GM12874 (cell line): ENCODE results near the gene MID1.

Source experiments
- TF ChIP-seq, protein P1 (sequence below): IDR thresholded peaks from 2 replicates; pipeline ENCODE4 v1.5.1; 2011; ENCODE audit warnings: low read depth, mild to moderate bottlenecking, control low read depth, low read length, moderate library complexity; ENCODE audit not compliant: insufficient read depth

Gene MID1

DNA sequence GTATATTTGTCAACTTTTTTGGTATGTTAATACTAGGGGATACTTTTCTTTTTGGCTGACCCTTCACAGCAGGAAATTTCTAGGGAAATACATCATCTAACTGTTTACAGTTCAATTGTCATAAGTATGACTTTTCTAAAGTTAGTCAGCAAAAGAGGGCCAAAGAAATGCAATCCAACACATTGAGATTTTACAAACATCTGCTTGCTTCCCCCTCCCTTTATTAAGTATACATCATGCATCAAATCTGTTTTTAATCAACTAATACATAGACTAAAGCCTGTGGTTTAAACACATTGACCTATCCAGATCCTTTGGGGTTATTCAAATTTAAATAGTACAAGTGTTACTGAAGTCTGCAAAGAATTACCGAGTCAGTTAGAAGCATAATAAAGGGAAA is 93.9 kb downstream of the MID1 start:
- TF ChIP-seq, protein P1, sequence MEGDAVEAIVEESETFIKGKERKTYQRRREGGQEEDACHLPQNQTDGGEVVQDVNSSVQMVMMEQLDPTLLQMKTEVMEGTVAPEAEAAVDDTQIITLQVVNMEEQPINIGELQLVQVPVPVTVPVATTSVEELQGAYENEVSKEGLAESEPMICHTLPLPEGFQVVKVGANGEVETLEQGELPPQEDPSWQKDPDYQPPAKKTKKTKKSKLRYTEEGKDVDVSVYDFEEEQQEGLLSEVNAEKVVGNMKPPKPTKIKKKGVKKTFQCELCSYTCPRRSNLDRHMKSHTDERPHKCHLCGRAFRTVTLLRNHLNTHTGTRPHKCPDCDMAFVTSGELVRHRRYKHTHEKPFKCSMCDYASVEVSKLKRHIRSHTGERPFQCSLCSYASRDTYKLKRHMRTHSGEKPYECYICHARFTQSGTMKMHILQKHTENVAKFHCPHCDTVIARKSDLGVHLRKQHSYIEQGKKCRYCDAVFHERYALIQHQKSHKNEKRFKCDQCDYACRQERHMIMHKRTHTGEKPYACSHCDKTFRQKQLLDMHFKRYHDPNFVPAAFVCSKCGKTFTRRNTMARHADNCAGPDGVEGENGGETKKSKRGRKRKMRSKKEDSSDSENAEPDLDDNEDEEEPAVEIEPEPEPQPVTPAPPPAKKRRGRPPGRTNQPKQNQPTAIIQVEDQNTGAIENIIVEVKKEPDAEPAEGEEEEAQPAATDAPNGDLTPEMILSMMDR = no peak

- TF ChIP-seq, protein P1 = no peak
Observed at GRCh38 chrX:10525381-10526120, 94.8 kb downstream of the MID1 start.

DNA sequence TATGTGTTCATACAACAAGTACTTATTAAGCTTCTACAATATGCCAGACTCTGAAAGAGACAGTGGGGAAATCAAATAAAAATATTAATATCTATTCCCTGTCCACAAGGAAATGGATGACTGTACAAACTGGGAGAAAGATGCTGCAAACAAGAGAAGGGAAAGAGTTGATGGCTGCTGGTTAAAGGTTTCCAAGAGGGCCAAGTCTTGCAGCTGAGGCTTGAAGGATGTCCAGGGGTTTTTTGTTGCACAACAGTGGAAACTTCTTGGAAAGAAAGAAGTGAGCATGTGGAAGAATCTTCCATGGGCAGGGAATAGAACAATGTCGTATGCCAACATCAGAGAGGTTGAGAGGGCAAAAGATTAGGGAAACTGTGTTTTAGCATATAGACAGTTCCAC is 95.8 kb downstream of the MID1 start:
- TF ChIP-seq, protein P1 = no peak

DNA sequence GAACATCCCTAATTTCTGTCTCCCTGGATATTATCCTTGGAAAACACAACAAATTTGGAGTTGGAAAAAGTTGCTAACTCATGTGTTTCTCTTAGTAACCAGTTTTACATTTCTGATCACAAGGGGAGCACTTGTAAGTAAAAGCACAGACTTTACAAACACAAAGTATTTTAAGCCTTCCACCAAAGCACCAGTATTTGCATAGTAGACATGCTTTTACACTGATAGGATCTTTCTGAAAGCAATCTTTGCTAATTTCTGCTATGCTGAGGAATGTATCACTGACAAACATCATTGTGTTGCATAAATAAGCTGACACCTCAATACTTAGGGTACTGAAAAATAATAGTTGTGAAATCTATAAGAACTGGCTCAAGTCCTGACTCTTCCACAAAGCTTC is 100.6 kb downstream of the MID1 start:
- TF ChIP-seq, protein P1 = no peak

GRCh38 chrX:10519278-10519677 is 101.1 kb downstream of the MID1 start:
- TF ChIP-seq, protein P1 = no peak

DNA sequence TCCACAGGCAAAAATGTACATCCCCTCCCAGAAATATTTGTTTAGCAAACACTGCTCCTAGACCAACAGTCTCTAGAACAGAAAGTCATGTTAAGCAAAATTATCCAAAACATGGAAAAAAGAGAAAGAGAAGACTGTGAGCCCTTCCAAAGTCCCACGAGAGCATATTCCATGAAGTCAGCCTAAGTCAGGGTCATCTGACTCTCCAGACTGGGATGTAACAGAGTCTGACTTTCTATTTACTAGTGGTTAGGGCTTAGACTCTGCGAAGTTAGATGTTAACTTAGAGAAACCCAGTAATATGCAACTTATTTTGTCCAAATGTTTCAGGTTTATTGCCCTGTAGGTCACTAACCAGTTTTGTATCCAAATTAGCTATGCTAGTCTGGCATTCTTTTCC is 102.3 kb downstream of the MID1 start:
- TF ChIP-seq, protein P1 = no peak

- TF ChIP-seq, protein P1 = no peak
Observed at GRCh38 chrX:10516781-10517322, 103.5 kb downstream of the MID1 start.
